NCI-H2227 (cell line): ENCODE measurements around the gene DACH1.

Experiments
- DNase-seq: peaks from one replicate; lab custom pipeline; 2025; ENCODE audit not compliant: unreplicated experiment; lab: John Stamatoyannopoulos, UW

DACH1 gene

GRCh38 chr13:71430681-71431080 is 436.3 kb downstream of the DACH1 start:
- DNase-seq: no peak

- no peak for DNase-seq
Measured at GRCh38 chr13:71417205-71417604, 449.8 kb downstream of the DACH1 start.

GRCh38 chr13:71412231-71412630 is 454.8 kb downstream of the DACH1 start:
- DNase-seq: no peak

GRCh38 chr13:71408416-71408815 is 458.6 kb downstream of the DACH1 start:
- DNase-seq: no peak

- no peak for DNase-seq
Measured at GRCh38 chr13:71399631-71400215, 467.3 kb downstream of the DACH1 start.

GRCh38 chr13:71396149-71396548 is 470.9 kb downstream of the DACH1 start:
- no peak for DNase-seq

GRCh38 chr13:71395053-71395452 is 472.0 kb downstream of the DACH1 start:
- no peak for DNase-seq

GRCh38 chr13:71394176-71394575 is 472.8 kb downstream of the DACH1 start:
- DNase-seq: no peak
